H9 (cell line): ENCODE measurements around the gene MIPEP. TPM values are rescaled to one million over a fixed set of nuclear protein-coding genes. Genes with fewer than 3 reads are reported as not detected.

Source experiments
- DNase-seq: peaks from one replicate; pipeline ENCODE4 v3.0.0-alpha.2; 2017
- H2AFZ ChIP-seq: one replicate; pipeline ENCODE4 v1.6.1; 2013; ENCODE audit warnings: mild to moderate bottlenecking, low read length, control low read depth, moderate library complexity
- H2AK5ac ChIP-seq: 2 replicates; pipeline ENCODE4 v1.6.1; 2013; ENCODE audit warnings: low read length, control low read depth, mixed read lengths; ENCODE audit not compliant: insufficient read length
- H2BK120ac ChIP-seq: one replicate; pipeline ENCODE4 v1.6.1; 2013; ENCODE audit warnings: low read depth, mild to moderate bottlenecking, low read length, control low read depth, inconsistent platforms; ENCODE audit not compliant: poor library complexity, severe bottlenecking
- H2BK12ac ChIP-seq: 2 replicates; pipeline ENCODE4 v1.6.1; 2013; ENCODE audit warnings: low read length, control low read depth, mixed read lengths, low read depth; ENCODE audit not compliant: insufficient read length
- H2BK15ac ChIP-seq: 2 replicates; pipeline ENCODE4 v1.6.1; 2013; ENCODE audit warnings: low read depth, low read length, control low read depth
- H2BK20ac ChIP-seq: one replicate; pipeline ENCODE4 v1.6.1; 2013; ENCODE audit warnings: low read depth, mild to moderate bottlenecking, low read length, control low read depth, inconsistent platforms; ENCODE audit not compliant: poor library complexity, severe bottlenecking
- H2BK5ac ChIP-seq: 2 replicates; pipeline ENCODE4 v1.6.1; 2013; ENCODE audit warnings: low read length, control low read depth, mixed read lengths; ENCODE audit not compliant: insufficient read length
- H3K14ac ChIP-seq: 2 replicates; pipeline ENCODE4 v1.6.1; 2013; ENCODE audit warnings: low read length, control low read depth; ENCODE audit not compliant: insufficient read depth
- H3K18ac ChIP-seq: 2 replicates; pipeline ENCODE4 v1.6.1; 2013; ENCODE audit warnings: low read depth, mild to moderate bottlenecking, mixed read lengths, low read length, control low read depth; ENCODE audit not compliant: insufficient read length
- H3K23ac ChIP-seq: 2 replicates; pipeline ENCODE4 v1.6.1; 2013; ENCODE audit warnings: low read length, control low read depth, mixed read lengths, low read depth; ENCODE audit not compliant: insufficient read length
- H3K23me2 ChIP-seq: 2 replicates; pipeline ENCODE4 v1.6.1; 2013; ENCODE audit warnings: low read depth, mild to moderate bottlenecking, mixed read lengths, low read length, control low read depth; ENCODE audit not compliant: insufficient read length, poor library complexity, severe bottlenecking
- H3K27ac ChIP-seq: 2 replicates; pipeline ENCODE4 v1.5.1; 2013; ENCODE audit warnings: low read length, control low read depth, mixed read lengths, low read depth; ENCODE audit not compliant: insufficient read length
- H3K27me3 ChIP-seq: 2 replicates; pipeline ENCODE4 v1.6.1; 2013; ENCODE audit warnings: low read length, control low read depth, inconsistent platforms; ENCODE audit not compliant: insufficient read depth
- H3K4ac ChIP-seq: 2 replicates; pipeline ENCODE4 v1.6.1; 2013; ENCODE audit warnings: low read depth, mild to moderate bottlenecking, control low read depth, inconsistent platforms, low read length, moderate library complexity
- H3K4me1 ChIP-seq: 2 replicates; pipeline ENCODE4 v1.6.1; 2013; ENCODE audit warnings: low read length, control low read depth, inconsistent platforms; ENCODE audit not compliant: insufficient read depth
- H3K4me2 ChIP-seq: 2 replicates; pipeline ENCODE4 v1.6.1; 2013; ENCODE audit warnings: low read length, control low read depth, mixed read lengths; ENCODE audit not compliant: insufficient read length, insufficient read depth
- H3K56ac ChIP-seq: 2 replicates; pipeline ENCODE4 v1.6.1; 2013; ENCODE audit warnings: low read depth, mild to moderate bottlenecking, mixed read lengths, low read length, control low read depth; ENCODE audit not compliant: insufficient read length
- H3K79me1 ChIP-seq: 2 replicates; pipeline ENCODE4 v1.6.1; 2013; ENCODE audit warnings: low read depth, mild to moderate bottlenecking, moderate library complexity, low read length, control low read depth, inconsistent platforms; ENCODE audit not compliant: insufficient read depth, poor library complexity, severe bottlenecking
- H3K79me2 ChIP-seq: 2 replicates; pipeline ENCODE4 v1.6.1; 2013; ENCODE audit warnings: low read length, control low read depth, inconsistent platforms; ENCODE audit not compliant: insufficient read depth
- H3K9ac ChIP-seq: 2 replicates; pipeline ENCODE4 v1.6.1; 2013; ENCODE audit warnings: low read length, control low read depth, mixed read lengths; ENCODE audit not compliant: insufficient read length; ENCODE audit errors: extremely low read depth
- H3K9me3 ChIP-seq: one replicate; pipeline ENCODE4 v1.6.1; 2013; ENCODE audit warnings: low read depth, low read length, inconsistent platforms; ENCODE audit not compliant: control insufficient read depth
- H3T11ph ChIP-seq: one replicate; pipeline ENCODE4 v1.6.1; 2013; ENCODE audit warnings: mild to moderate bottlenecking, low read length, control low read depth, inconsistent platforms
- H4K20me1 ChIP-seq: one replicate; pipeline ENCODE4 v1.6.1; 2013; ENCODE audit not compliant: control insufficient read depth, insufficient read length, insufficient read depth
- H4K5ac ChIP-seq: 2 replicates; pipeline ENCODE4 v1.6.1; 2013; ENCODE audit warnings: low read depth, mild to moderate bottlenecking, mixed read lengths, low read length, control low read depth; ENCODE audit not compliant: insufficient read length
- H4K8ac ChIP-seq: replicated peaks from 2 replicates; pipeline ENCODE4 v1.6.1; 2013; ENCODE audit warnings: low read length, control low read depth, mixed read lengths, low read depth; ENCODE audit not compliant: insufficient read length
- H4K91ac ChIP-seq: 2 replicates; pipeline ENCODE4 v1.6.1; 2013; ENCODE audit warnings: low read depth, mild to moderate bottlenecking, moderate library complexity, mixed read lengths, low read length, control low read depth; ENCODE audit not compliant: insufficient read length
- H3K27ac Mint-ChIP-seq, 3 experiments: 2 replicates in 2 of 3; 3 replicates in 1 of 3; pipeline ENCODE4 v1.8.0; 2020 to 2021; ENCODE audit warnings: mixed read lengths in 3 of 3, mild to moderate bottlenecking in 1 of 3, moderate library complexity in 1 of 3
- H3K27me3 Mint-ChIP-seq: 2 replicates; pipeline ENCODE4 v1.8.0; 2021; ENCODE audit warnings: low read depth, mild to moderate bottlenecking, moderate library complexity, mixed read lengths
- H3K36me3 Mint-ChIP-seq, 3 experiments: 2 replicates in 2 of 3; 3 replicates in 1 of 3; pipeline ENCODE4 v1.8.0; 2020 to 2021; ENCODE audit warnings: low read depth in 3 of 3, mixed read lengths in 3 of 3; ENCODE audit not compliant: insufficient read depth in 1 of 3
- H3K4me1 Mint-ChIP-seq, 2 experiments: 2 replicates each; pipeline ENCODE4 v1.8.0; 2020; ENCODE audit warnings: mixed read lengths in 2 of 2
- H3K4me3 Mint-ChIP-seq, 2 experiments: 2 replicates in 1 of 2; 3 replicates in 1 of 2; pipeline ENCODE4 v1.8.0; 2020 to 2021; ENCODE audit warnings: mild to moderate bottlenecking in 2 of 2, mixed read lengths in 2 of 2, moderate library complexity in 1 of 2
- H3K9me3 Mint-ChIP-seq, 2 experiments: 2 replicates in 1 of 2; 3 replicates in 1 of 2; pipeline ENCODE4 v1.8.0; 2020; ENCODE audit warnings: mild to moderate bottlenecking in 2 of 2, mixed read lengths in 2 of 2, moderate library complexity in 1 of 2
- CTCF ChIP-seq: fragments of 200-600 bp; sonication (generic); conservative IDR thresholded peaks from 3 replicates; pipeline ENCODE4 v1.8.0; 2021; ENCODE audit warnings: antibody characterized with exemption, mild to moderate bottlenecking
- WGBS: extraction: QIAGEN DNeasy Blood & Tissue Kit; methylation state at CpG from one replicate; pipeline ENCODE4 v1.1.7; 2013; ENCODE audit warnings: missing lambda C conversion rate, low lambda C conversion rate, mixed read lengths; ENCODE audit not compliant: insufficient read length; ENCODE audit errors: extremely low coverage; 5-methylcytosine and 5-hydroxymethylcytosine counted together
- total RNA-seq: library from RNA; stranded (reverse); gene quantifications from 2 replicates; pipeline ENCODE4 v1.2.1, GENCODE V29; 2021

Gene MIPEP
- total RNA-seq, 1 experiment from 2014 or later: 18.5 TPM

GRCh38 chr13:23716401-23716800, 172.8 kb downstream of the MIPEP start:
- Histone ChIP-seq H3K23me2 (no peaks in the 10 kb centered on the region), H4K20me1 (no peaks in the 10 kb centered on the region), H2AFZ (no peak overlapping the region), H3K79me2 (no peaks in the 10 kb centered on the region), H3K23ac (no peak overlapping the region), H3K4me1 (no peaks in the 10 kb centered on the region), H3K27ac (no peak overlapping the region), H3K9ac (no peak overlapping the region), H2BK120ac (no peak overlapping the region), H3T11ph (no peak overlapping the region), H3K4ac (no peak overlapping the region), H3K9me3 (no peaks in the 10 kb centered on the region), H4K91ac (no peak overlapping the region), H2BK15ac (no peak overlapping the region), H2AK5ac (no peak overlapping the region), H4K8ac (no peak overlapping the region), H3K14ac (no peak overlapping the region), H3K56ac (no peak overlapping the region), H2BK20ac (no peak overlapping the region), H3K4me2 (no peak overlapping the region), H2BK12ac (no peak overlapping the region), H3K27me3 (no peaks in the 10 kb centered on the region), H2BK5ac (no peak overlapping the region), H3K18ac (no peak overlapping the region), H3K79me1 (no peaks in the 10 kb centered on the region), H4K5ac (no peak overlapping the region)
- no peaks in the 10 kb centered on the region for H3K4me1 Mint-ChIP-seq
- DNase-seq: no peak
- no CpG with 5 or more reads among the region's 2 CpGs for WGBS
- H3K4me3 Mint-ChIP-seq: no peak overlapping the region
- peaks cover 6 to 30% (median 10%) of the 10 kb centered on the region in 3 experiments; a peak in 5 of 7 replicates for H3K36me3 Mint-ChIP-seq
- peaks cover 20 to 28% of the 10 kb centered on the region in 2 experiments for H3K9me3 Mint-ChIP-seq
- H3K27ac Mint-ChIP-seq: no peak overlapping the region
- TF ChIP-seq CTCF: no peak
- peaks cover 2% of the 10 kb centered on the region; the same call in 1 of the 2 replicates for H3K27me3 Mint-ChIP-seq
